Subcutaneous adipose tissue (tissue), 4 donors: Measurements from ENCODE around the gene LCN9. TPM values are rescaled to one million over a fixed set of nuclear protein-coding genes. Genes with fewer than 3 reads are reported as not detected.

Experiments
- total RNA-seq, 4 donors: library from RNA; depleted of rRNA; stranded (reverse); fragments of >200 nt; gene quantifications; one replicate each; pipeline ENCODE4 v1.1.0, GENCODE V29; 2016
- TF ChIP-seq, protein P1 (sequence below): fragments of 450-650 bp; IDR thresholded peaks from one replicate; pipeline ENCODE4 v1.5.1; 2016; ENCODE audit warnings: low read depth, mild to moderate bottlenecking, control low read depth, antibody characterized with exemption, moderate library complexity

LCN9 gene
- total RNA-seq, 4 donors from 2014 or later, result not detected

DNA sequence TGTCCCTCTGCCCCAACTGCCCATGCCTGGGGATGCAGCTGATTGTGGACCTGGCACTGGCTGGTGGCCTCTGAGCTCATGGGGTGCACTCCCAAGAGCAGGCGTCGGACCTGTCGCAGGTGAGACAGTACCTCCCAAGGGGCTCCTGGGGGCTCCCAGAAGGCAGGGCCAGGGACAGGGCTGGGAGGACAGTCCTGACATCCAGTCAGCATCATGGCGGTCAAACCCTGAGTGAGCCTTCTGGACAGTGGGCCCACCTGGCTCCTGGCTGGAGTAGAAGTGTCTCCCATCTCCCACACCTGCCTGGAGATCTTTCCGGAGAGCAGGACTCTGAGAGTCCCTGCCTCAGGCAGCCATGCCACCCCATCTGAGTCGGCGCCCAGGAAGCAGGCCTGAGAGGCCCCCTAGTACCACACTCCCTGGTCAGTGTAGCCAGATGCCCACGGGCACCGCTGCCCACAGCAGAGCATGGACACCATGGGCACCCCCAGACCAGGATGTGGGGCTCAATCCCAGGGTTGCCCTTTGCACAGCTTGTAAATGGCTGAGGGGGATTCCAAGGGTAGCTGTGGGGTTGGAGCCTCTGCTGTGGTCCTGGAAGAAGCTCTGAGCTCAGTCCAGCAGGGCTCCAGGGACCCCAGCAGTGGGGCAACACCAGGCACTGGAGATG lies 6.6 kb downstream of the LCN9 start:
- TF ChIP-seq, protein P1, sequence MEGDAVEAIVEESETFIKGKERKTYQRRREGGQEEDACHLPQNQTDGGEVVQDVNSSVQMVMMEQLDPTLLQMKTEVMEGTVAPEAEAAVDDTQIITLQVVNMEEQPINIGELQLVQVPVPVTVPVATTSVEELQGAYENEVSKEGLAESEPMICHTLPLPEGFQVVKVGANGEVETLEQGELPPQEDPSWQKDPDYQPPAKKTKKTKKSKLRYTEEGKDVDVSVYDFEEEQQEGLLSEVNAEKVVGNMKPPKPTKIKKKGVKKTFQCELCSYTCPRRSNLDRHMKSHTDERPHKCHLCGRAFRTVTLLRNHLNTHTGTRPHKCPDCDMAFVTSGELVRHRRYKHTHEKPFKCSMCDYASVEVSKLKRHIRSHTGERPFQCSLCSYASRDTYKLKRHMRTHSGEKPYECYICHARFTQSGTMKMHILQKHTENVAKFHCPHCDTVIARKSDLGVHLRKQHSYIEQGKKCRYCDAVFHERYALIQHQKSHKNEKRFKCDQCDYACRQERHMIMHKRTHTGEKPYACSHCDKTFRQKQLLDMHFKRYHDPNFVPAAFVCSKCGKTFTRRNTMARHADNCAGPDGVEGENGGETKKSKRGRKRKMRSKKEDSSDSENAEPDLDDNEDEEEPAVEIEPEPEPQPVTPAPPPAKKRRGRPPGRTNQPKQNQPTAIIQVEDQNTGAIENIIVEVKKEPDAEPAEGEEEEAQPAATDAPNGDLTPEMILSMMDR, result no peak

DNA sequence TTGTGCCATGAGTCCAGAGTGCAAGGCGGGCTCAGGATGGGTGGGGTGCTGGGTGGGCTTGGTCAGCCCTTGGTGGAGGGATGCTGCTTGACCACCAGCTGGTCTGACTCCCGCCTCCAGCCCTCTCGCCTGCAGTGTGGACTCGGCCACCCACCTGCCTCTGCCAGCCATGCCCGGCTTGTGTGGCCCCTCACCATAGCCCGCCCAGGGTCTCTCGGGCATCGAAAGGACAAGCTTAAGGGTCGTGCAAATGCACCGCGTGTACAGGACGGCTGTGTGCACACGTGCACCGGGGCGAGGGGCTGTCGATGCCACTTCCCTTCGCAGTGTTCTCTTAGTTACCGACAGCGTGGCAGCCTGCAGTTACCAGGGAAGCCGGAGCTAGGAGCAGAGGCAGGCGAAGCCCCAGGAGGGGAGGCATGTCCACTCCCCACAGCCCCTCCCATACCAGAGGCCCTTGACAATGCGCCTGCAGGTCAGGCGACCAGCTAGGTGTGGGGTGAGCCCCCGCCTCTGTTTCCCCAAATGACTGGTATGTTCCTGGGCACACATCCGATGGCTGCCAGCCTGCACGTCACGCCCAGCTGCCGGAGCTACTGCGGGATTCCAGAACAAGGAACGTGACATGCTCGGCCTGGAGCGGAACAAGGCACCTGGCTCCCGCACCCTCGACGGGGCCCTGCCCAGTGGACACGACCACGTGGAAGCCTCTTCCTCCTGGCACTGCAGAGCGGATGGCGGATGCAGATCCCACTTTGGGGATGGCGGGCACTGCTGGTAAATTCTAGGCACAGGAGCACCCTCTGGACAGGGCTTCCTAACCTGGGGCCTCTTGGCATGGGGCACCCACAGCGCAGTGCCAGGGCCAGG lies 7.8 kb downstream of the LCN9 start:
- TF ChIP-seq, protein P1, result no peak

DNA sequence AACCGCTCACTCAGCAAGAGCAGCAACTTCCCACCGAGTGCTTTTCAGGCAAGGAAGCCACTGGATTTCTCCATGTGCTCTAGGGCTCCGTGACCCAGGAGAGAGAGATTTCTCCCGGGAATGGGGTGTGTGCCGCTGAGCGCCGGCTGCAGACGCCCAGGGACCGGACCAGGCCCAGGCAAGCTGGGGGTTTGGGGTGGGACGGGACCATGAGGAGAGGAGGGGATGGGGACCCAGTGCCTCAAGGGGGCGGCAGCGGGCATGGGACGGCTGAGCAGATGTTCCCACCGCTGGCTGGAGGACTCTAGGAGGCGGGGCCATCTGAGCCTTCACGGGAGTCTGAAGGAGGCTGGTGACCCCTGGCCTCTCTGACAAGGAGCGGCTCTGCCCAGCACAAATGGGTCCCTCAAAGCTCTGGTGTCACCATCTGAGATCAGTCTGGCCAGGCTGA lies 8.5 kb downstream of the LCN9 start:
- TF ChIP-seq, protein P1, result no peak

DNA sequence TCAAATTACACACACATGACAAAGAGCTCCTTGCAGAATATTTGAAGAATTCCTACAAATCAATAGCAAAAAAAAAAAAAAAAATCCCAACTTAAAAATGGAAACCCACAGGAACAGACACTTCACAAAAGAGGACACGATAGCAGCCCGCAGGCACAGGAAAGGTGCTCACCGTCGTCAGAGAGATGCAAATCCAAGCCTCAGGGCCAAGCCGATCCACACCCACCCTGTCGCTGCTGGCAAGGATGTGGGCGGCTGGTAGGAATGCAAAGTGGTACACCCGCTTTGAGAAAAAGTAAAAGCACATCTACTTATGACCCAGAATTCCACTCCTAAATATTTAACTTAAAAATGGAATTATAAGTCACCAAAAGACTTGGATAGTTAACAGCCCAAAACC lies 10.8 kb downstream of the LCN9 start:
- TF ChIP-seq, protein P1, result no peak

DNA sequence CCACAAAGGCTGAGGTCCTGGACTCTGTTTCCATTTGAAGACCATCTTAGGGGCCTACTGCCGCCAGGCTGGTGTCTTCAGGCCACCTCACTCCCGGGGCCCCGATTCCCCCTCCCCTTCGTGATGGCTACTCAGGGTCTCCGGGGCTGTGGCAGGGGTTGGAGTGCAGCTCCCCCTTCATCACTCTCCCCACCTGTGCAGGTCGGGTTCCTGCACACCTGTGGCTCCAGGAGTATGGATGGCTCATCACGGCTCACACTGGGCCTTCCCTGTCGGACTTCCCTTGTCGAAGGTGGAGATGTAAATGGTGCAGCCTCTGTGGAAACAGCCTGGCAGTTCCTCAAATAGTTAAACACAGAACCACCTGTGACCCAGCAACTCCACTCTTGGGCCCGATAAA lies 11.9 kb downstream of the LCN9 start:
- TF ChIP-seq, protein P1, result no peak

DNA sequence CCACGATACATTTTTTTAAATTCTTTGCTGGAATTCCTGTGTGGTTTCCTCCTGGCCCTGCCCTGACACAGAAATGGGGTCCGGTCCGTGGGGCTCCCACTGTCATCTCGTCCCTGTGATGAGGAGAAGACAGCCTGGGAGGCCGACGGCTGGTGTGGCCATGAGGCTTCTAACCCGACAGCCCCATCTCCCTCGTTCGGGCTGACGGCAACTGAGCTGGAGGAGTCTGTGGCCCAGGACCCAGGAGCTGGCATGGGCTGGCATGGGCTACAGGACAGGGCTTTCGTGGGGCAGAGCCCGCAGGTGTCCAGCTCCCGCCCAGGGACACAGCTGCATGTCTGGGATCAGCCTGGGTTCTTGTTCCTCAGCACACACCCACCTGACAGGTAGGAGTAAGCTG lies 13.8 kb downstream of the LCN9 start:
- TF ChIP-seq, protein P1, result no peak

DNA sequence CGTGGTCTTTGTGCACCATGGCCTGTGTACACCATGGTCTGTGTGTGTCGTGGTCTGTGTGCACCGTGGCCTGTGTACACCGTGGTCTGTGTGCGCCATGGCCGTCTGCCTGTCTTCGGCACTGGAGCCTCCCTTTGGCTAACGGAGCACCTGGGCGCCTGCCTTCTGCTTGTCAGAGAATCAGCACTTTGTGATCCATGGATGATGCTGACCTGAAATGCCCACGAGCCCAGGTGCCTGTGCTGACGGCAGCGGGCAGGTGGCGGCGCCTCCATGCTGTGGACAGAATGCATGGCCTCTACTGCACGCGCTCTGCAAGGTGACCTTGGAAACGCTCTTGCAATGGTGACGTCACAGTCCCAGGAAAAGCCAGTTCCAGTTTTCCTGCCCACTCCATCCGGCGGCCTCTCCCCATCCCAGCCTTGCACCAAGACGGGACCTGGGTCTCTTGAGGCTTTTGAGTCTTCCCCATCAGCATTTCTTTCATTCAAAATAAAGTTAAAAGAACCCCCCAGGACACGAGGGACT lies 14.6 kb downstream of the LCN9 start:
- TF ChIP-seq, protein P1, result no peak
